Spleen (tissue), 11 donors: ENCODE data around the gene CAMP. TPM values are rescaled to one million over a fixed set of nuclear protein-coding genes. Genes with fewer than 3 reads are reported as not detected.

Experiments
- DNase-seq: peaks from one replicate; pipeline ENCODE4 v3.0.0-alpha.2; 2020
- H3K27ac ChIP-seq, 8 donors: fragments of 200-600 bp; sonication (generic) in 7 of 8; 1 replicate in 4 of 8; 2 replicates in 4 of 8; pipeline versions ENCODE4 v1.5.0 to v1.8.0; 2016 to 2021; ENCODE audit warnings: inconsistent platforms in 4 of 8, mild to moderate bottlenecking in 4 of 8, moderate library complexity in 1 of 8
- H3K27me3 ChIP-seq, 7 donors: fragments of 200-600 bp; sonication (generic) in 6 of 7; replicated peaks in 1 of 7; 1 replicate in 4 of 7; 2 replicates in 3 of 7; pipeline versions ENCODE4 v1.5.0 to v1.8.0; 2016 to 2021; ENCODE audit warnings: inconsistent platforms in 3 of 7, mild to moderate bottlenecking in 1 of 7
- H3K36me3 ChIP-seq, 6 donors: fragments of 200-600 bp; sonication (generic) in 5 of 6; 1 replicate in 4 of 6; 2 replicates in 2 of 6; pipeline versions ENCODE4 v1.5.0 to v1.8.0; 2016 to 2021; ENCODE audit warnings: inconsistent platforms in 2 of 6
- H3K4me1 ChIP-seq, 6 donors: fragments of 200-600 bp; sonication (generic) in 5 of 6; 1 replicate in 3 of 6; 2 replicates in 3 of 6; pipeline versions ENCODE4 v1.5.0 to v1.8.0; 2016 to 2021; ENCODE audit warnings: inconsistent platforms in 3 of 6
- H3K4me3 ChIP-seq, 8 donors: fragments of 200-600 bp; sonication (generic) in 7 of 8; 1 replicate in 4 of 8; 2 replicates in 4 of 8; pipeline versions ENCODE4 v1.5.0 to v1.8.0; 2016 to 2021; ENCODE audit warnings: inconsistent platforms in 4 of 8, mild to moderate bottlenecking in 4 of 8, moderate library complexity in 2 of 8
- H3K9me3 ChIP-seq, 8 donors: fragments of 200-600 bp; sonication (generic) in 7 of 8; 1 replicate in 4 of 8; 2 replicates in 4 of 8; pipeline versions ENCODE4 v1.5.0 to v1.8.0; 2016 to 2021; ENCODE audit warnings: inconsistent platforms in 4 of 8
- POLR2A ChIP-seq, 3 donors: fragments of 450-650 bp; IDR thresholded peaks; one replicate each; pipeline ENCODE4 v1.5.1; 2017; ENCODE audit warnings: antibody characterized with exemption in 3 of 3, mild to moderate bottlenecking in 1 of 3
- POLR2AphosphoS5 ChIP-seq, 3 donors: sonication (generic); formaldehyde crosslinking; IDR thresholded peaks; one replicate each; pipeline ENCODE4 v1.5.1; 2017; ENCODE audit warnings: antibody characterized with exemption in 3 of 3
- WGBS, 5 donors: extraction: QIAGEN DNeasy Blood & Tissue Kit in 3 of 5; methylation state at CpG; one replicate each; pipeline versions ENCODE4 v1.1.5 to v1.1.7; 2013 to 2018; 5-methylcytosine and 5-hydroxymethylcytosine counted together
- intact Hi-C: fragments of 100-400 bp; cut with DNase I; formaldehyde crosslinking; loops from one replicate; pipeline ENCODE4 v1.15.0; 2023; ENCODE audit warnings: low total_unique reads
- polyA plus RNA-seq, 3 donors: library from polyadenylated mRNA; stranded (reverse); fragments of 200-250 nt; gene quantifications; one replicate each; pipeline ENCODE4 v1.2.1, GENCODE V29; 2013
- total RNA-seq, 7 donors: library from RNA; depleted of rRNA in 3 of 7; stranded (reverse); fragments of >200 nt in 3 of 7; fragmentation: NEBNext Ultra II Directional in 4 of 7; extraction: Animal tissue kit (Norgen Biotek cat#: 25700) in 4 of 7; gene quantifications; one replicate each; pipeline versions ENCODE4 v1.1.0 to v1.2.1, GENCODE V29; 2016 to 2021
- TF ChIP-seq, protein P1 (sequence below), 11 experiments: fragments of 200-600 bp in 7 of 11; fragments of 450-650 bp in 4 of 11; sonication (generic) in 4 of 11; IDR thresholded peaks in 8 of 11; conservative IDR thresholded peaks in 3 of 11; 1 replicate in 7 of 11; 2 replicates in 4 of 11; pipeline versions ENCODE4 v1.4.0 to v1.8.0; 2016 to 2021; ENCODE audit warnings: antibody characterized with exemption in 11 of 11, inconsistent platforms in 4 of 11, mild to moderate bottlenecking in 1 of 11
- donor health status: healthy with polysubstance abuse.
- donor health status: DM: no; HTN: no; CAD: no; lungs with moderate emphysema.
- donor health status: DM: no; HTN: no; CAD: no.
- donor health status: Bipolar disorder and iron deficiency.
- donor health status: healthy.
- donor health status: DM: no; HTN: no; CAD: no.
- donor health status: DM: yes; HTN: yes; CAD: no.

Gene CAMP
- total and polyA plus RNA-seq, 10 donors = 1.5 to 98.9 (median 15.7) TPM

DNA sequence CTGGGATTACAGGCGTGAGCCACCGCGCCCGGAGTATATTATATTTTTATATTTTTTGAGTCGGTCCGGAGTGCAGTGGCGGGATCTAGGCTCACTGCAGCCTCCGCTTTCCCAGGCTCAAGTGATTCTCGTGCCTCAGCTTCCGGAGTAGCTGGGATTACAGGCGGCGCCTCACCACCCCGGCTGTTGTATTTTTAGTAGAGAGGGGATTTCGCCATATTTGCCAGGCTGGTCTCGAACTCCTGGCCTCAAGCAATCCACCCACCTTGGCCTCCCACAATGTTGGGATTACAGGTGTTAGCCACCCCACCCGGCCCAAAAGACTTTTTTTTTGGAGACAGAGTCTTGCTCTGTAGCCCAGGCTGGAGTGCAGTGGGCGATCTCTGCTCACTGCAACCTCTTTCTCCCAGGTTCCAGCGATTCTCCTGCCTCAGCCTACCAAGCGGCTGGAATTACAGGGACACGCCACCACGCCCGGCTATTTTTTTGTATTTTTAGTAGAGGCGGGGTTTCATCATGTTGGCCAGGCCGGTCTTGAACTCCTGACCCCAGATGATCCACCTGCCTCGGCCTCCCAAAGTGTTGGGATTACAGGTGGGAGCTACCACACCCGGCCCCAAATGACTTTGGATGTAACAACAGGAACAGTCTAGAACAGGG is 18.6 kb downstream of the CAMP start:
- Histone ChIP-seq H3K27me3 (no peaks in the 10 kb centered on the region), H3K4me1 (peaks cover 5 to 70% (median 34%) of the 10 kb centered on the region in 6 donors), H3K36me3 (peaks cover 0 to 14% (median 0%) of the 10 kb centered on the region in 6 donors), H3K27ac (peak overlapping the region; percentile 74 to 94 (median 90)), H3K9me3 (no peaks in the 10 kb centered on the region), H3K4me3 (peak overlapping the region; percentile 64 to 90 (median 78))
- intact Hi-C loops = no loop called here
- 38 to 51% (median 44%) methylated on average over 25 to 26 of the region's 26 CpGs for WGBS, 5 donors
- TF ChIP-seq POLR2AphosphoS5 (IDR thresholded peaks at IDR 0.05) = no peak
- TF ChIP-seq POLR2A (IDR thresholded peaks at IDR 0.05) = no peak
- TF ChIP-seq, protein P1, sequence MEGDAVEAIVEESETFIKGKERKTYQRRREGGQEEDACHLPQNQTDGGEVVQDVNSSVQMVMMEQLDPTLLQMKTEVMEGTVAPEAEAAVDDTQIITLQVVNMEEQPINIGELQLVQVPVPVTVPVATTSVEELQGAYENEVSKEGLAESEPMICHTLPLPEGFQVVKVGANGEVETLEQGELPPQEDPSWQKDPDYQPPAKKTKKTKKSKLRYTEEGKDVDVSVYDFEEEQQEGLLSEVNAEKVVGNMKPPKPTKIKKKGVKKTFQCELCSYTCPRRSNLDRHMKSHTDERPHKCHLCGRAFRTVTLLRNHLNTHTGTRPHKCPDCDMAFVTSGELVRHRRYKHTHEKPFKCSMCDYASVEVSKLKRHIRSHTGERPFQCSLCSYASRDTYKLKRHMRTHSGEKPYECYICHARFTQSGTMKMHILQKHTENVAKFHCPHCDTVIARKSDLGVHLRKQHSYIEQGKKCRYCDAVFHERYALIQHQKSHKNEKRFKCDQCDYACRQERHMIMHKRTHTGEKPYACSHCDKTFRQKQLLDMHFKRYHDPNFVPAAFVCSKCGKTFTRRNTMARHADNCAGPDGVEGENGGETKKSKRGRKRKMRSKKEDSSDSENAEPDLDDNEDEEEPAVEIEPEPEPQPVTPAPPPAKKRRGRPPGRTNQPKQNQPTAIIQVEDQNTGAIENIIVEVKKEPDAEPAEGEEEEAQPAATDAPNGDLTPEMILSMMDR (IDR thresholded peaks at IDR 0.05 in 8 of 11, conservative IDR thresholded peaks at IDR 0.05 in 3 of 11) = no peak
- DNase-seq = no peak

DNA sequence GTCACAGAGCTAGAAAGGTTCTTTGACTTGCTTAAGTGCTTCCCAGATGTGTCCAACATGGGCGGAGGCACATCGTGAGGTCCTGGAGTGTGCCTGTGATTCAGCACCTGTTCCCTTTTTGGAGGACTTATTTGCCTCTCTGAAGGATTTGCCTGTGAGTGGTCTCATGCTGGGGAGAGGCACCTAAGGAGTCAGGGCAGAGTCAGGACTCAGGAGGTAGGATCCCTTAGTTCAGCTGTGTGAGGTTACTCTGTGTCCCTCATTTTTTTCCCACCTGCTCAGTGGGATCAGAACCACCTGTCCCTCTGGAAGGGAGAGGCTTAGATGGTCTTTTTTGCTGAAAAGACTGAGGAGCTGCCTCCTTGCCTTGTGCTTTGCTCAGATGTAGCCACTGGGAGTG is 20.6 kb downstream of the CAMP start:
- H3K4me1 ChIP-seq = peaks cover 5 to 78% (median 44%) of the 10 kb centered on the region in 6 donors
- 73 to 94% (median 92%) methylated on average over 2 of the region's 2 CpGs for WGBS, 5 donors
- no peak for DNase-seq
- intact Hi-C loops = no loop called here
- H3K9me3 ChIP-seq = no peaks in the 10 kb centered on the region
- H3K4me3 ChIP-seq = no peak overlapping the region
- H3K27me3 ChIP-seq = no peaks in the 10 kb centered on the region
- peaks cover 0 to 26% (median 10%) of the 10 kb centered on the region in 6 donors for H3K36me3 ChIP-seq
- TF ChIP-seq POLR2AphosphoS5 (IDR thresholded peaks at IDR 0.05) (no peak), POLR2A (IDR thresholded peaks at IDR 0.05) (no peak)
- peak overlapping the region in 4 of 8 donors; percentile 1 to 23 (median 8) for H3K27ac ChIP-seq

DNA sequence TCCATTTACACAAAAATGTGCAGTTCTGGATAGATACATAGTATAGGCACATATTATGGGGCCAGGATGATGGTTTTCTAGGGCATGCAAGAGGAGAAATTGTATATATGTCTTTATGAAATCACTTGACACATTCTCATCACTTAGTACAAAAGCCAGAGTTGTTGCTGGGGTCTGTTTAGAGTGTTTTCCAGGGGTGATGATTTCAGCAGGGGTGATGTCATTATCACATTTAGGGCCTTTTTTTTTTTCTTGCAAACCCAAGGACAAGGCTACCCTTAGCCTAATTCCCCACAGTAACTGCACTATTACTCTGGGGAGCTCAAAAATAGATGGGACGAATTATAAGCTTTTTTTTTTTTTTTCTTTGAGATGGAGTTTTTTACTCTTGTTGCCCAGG is 21.2 kb downstream of the CAMP start:
- no peak for DNase-seq
- peaks cover 0 to 31% (median 16%) of the 10 kb centered on the region in 6 donors for H3K36me3 ChIP-seq
- peaks cover 5 to 77% (median 44%) of the 10 kb centered on the region in 6 donors for H3K4me1 ChIP-seq
- WGBS, 5 donors = 71 to 89% (median 78%) methylated on average over 1 of the region's 1 CpG
- H3K9me3 ChIP-seq = no peaks in the 10 kb centered on the region
- H3K27ac ChIP-seq = peak overlapping the region in 1 of 8 donors; percentile 23
- intact Hi-C loops = no loop called here
- no peaks in the 10 kb centered on the region for H3K27me3 ChIP-seq
- TF ChIP-seq POLR2A (IDR thresholded peaks at IDR 0.05) (no peak), POLR2AphosphoS5 (IDR thresholded peaks at IDR 0.05) (no peak)
- no peak overlapping the region for H3K4me3 ChIP-seq

DNA sequence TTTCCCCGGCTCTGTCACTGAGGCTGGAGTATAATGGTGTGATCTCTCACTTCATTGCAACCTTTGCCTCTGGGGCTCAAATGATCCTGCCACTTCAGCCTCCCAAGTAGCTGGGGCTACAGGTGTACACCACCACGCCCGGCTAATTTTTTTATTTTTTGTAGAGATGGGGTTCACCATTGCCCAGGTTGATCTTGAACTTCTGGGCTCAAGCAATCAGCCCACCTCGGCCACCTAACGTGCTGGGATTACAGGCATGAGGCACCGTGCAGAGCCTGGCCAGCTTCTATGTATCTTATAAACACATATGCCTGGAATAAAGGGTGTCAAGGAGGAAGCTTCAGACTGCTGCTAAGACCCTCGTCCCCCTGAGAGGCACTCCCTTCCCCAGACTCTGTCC is 21.8 kb downstream of the CAMP start:
- Histone ChIP-seq H3K4me1 (peaks cover 5 to 70% (median 43%) of the 10 kb centered on the region in 6 donors), H3K27me3 (no peaks in the 10 kb centered on the region), H3K4me3 (no peak overlapping the region), H3K9me3 (no peaks in the 10 kb centered on the region), H3K27ac (no peak overlapping the region), H3K36me3 (peaks cover 0 to 38% (median 22%) of the 10 kb centered on the region in 6 donors)
- 79 to 97% (median 93%) methylated on average over 7 of the region's 7 CpGs for WGBS, 5 donors
- TF ChIP-seq POLR2AphosphoS5 (IDR thresholded peaks at IDR 0.05) (no peak), POLR2A (IDR thresholded peaks at IDR 0.05) (no peak)
- TF ChIP-seq, protein P1 (IDR thresholded peaks at IDR 0.05 in 8 of 11, conservative IDR thresholded peaks at IDR 0.05 in 3 of 11) = no peak
- intact Hi-C loops = no loop called here
- no peak for DNase-seq

- peaks cover 2 to 59% (median 35%) of the 10 kb centered on the region in 6 donors for H3K36me3 ChIP-seq
- intact Hi-C loops = no loop called here
- 69 to 80% (median 73%) methylated on average over 1 of the region's 1 CpG for WGBS, 5 donors
- no peak overlapping the region for H3K4me3 ChIP-seq
- no peak for TF ChIP-seq POLR2AphosphoS5 (IDR thresholded peaks at IDR 0.05)
- no peak for TF ChIP-seq POLR2A (IDR thresholded peaks at IDR 0.05)
- TF ChIP-seq, protein P1 (IDR thresholded peaks at IDR 0.05 in 8 of 11, conservative IDR thresholded peaks at IDR 0.05 in 3 of 11) = no peak
- DNase-seq = no peak
- no peaks in the 10 kb centered on the region for H3K27me3 ChIP-seq
- H3K27ac ChIP-seq = peak overlapping the region in 7 of 8 donors; percentile 10 to 69 (median 64)
- H3K4me1 ChIP-seq = peaks cover 3 to 50% (median 27%) of the 10 kb centered on the region in 6 donors
- no peaks in the 10 kb centered on the region for H3K9me3 ChIP-seq
Observed at GRCh38 chr3:48247401-48247811, 24.1 kb downstream of the CAMP start.
